Measurements from ENCODE around the gene GCG. TPM values are rescaled to one million over a fixed set of nuclear protein-coding genes. Genes with fewer than 3 reads are reported as not detected.
A peak's percentile ranks its signal among the peaks of the same experiment; 100 is the strongest.

Gene GCG
- total RNA-seq, 1 experiment from 2014 or later, result not detected

DNA sequence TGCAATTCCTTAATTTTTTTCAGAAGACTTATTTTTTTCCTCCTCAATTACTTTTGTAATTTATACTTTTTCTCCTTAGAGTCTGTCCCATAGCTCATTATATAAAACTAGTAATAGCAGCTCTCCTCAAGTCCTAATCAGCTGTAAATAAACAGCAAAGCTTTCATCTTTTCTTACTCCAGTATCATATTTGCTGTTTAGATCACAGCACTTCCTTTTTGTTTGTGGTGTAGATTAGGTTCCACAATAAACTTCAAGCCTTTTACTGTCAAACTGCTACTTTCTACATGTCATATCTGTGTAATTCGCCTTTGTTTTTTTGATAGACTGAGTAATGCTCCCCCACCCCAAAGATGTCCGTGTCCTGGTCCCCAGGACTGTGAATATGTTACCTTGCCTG, 25.5 kb downstream of the GCG start:
- Mint-ChIP-seq H3K9me3 (ENCODE audit: unreplicated experiment) (no peaks in the 10 kb centered on the region), H3K4me1 (ENCODE audit: insufficient read depth, unreplicated experiment) (no peaks in the 10 kb centered on the region), H3K27ac (ENCODE audit: low read depth, unreplicated experiment) (peak overlapping the region; percentile 49), H3K27me3 (ENCODE audit: insufficient read depth, unreplicated experiment) (peaks cover 47% of the 10 kb centered on the region), H3K36me3 (ENCODE audit: insufficient read depth, unreplicated experiment) (no peaks in the 10 kb centered on the region), H3K4me3 (ENCODE audit: unreplicated experiment) (no peak overlapping the region)
- DNase-seq (ENCODE audit: unreplicated experiment), result no peak
- ChIA-PET POLR2A (interaction anchor here (0.8 to 1.1 kb wide), 3 partner anchors 14 to 174 kb away, joined by 3 to 4 read pairs (median 3); no protein-coding TSS in a partner anchor), CTCF (interaction anchor here (0.7 to 5.0 kb wide), 13 partner anchors 14 to 539 kb away, joined by 3 to 51 read pairs (median 4); no protein-coding TSS in a partner anchor)
- BruUV-seq (replicated peaks), result no TSS peak
- intact Hi-C loops (cut with micrococcal nuclease), result no loop called here
- no peak for TF ChIP-seq CTCF (IDR thresholded peaks at IDR 0.05; ENCODE audit: unreplicated experiment)

- Mint-ChIP-seq H3K4me1 (ENCODE audit: insufficient read depth, unreplicated experiment) (no peaks in the 10 kb centered on the region), H3K4me3 (ENCODE audit: unreplicated experiment) (no peak overlapping the region), H3K27me3 (ENCODE audit: insufficient read depth, unreplicated experiment) (peaks cover 47% of the 10 kb centered on the region), H3K9me3 (ENCODE audit: unreplicated experiment) (no peaks in the 10 kb centered on the region), H3K36me3 (ENCODE audit: insufficient read depth, unreplicated experiment) (no peaks in the 10 kb centered on the region), H3K27ac (ENCODE audit: low read depth, unreplicated experiment) (no peak overlapping the region)
- intact Hi-C loops (cut with micrococcal nuclease), result no loop called here
- ChIA-PET POLR2A (interaction anchor here (0.8 to 1.7 kb wide), 4 partner anchors 13 to 173 kb away, joined by 3 to 5 read pairs (median 4); no protein-coding TSS in a partner anchor), CTCF (interaction anchor here (0.6 to 5.0 kb wide), 14 partner anchors 27 to 903 kb away, joined by 3 to 51 read pairs (median 4); no protein-coding TSS in a partner anchor)
- no TSS peak for BruUV-seq (replicated peaks)
- no peak for DNase-seq (ENCODE audit: unreplicated experiment)
- no peak for TF ChIP-seq CTCF (IDR thresholded peaks at IDR 0.05; ENCODE audit: unreplicated experiment)
Observed at GRCh38 chr2:162126111-162126519, 25.9 kb downstream of the GCG start.

- no peak for DNase-seq (ENCODE audit: unreplicated experiment)
- Mint-ChIP-seq H3K27ac (ENCODE audit: low read depth, unreplicated experiment) (no peak overlapping the region), H3K4me3 (ENCODE audit: unreplicated experiment) (no peak overlapping the region), H3K9me3 (ENCODE audit: unreplicated experiment) (no peaks in the 10 kb centered on the region), H3K27me3 (ENCODE audit: insufficient read depth, unreplicated experiment) (peaks cover 38% of the 10 kb centered on the region), H3K36me3 (ENCODE audit: insufficient read depth, unreplicated experiment) (no peaks in the 10 kb centered on the region), H3K4me1 (ENCODE audit: insufficient read depth, unreplicated experiment) (no peaks in the 10 kb centered on the region)
- ChIA-PET CTCF (interaction anchor here (0.5 to 5.0 kb wide), 37 partner anchors 8 to 902 kb away, joined by 3 to 51 read pairs (median 4); no protein-coding TSS in a partner anchor), POLR2A (interaction anchor here (0.6 to 1.7 kb wide), 3 partner anchors 129 to 177 kb away, joined by 5 read pairs; no protein-coding TSS in a partner anchor)
- no peak for TF ChIP-seq CTCF (IDR thresholded peaks at IDR 0.05; ENCODE audit: unreplicated experiment)
- BruUV-seq (replicated peaks), result no TSS peak
- intact Hi-C loops (cut with micrococcal nuclease), result no loop called here
Observed at GRCh38 chr2:162125138-162125537, 26.9 kb downstream of the GCG start.

- DNase-seq (ENCODE audit: unreplicated experiment), result peak; percentile 71
- Mint-ChIP-seq H3K36me3 (ENCODE audit: insufficient read depth, unreplicated experiment) (no peaks in the 10 kb centered on the region), H3K9me3 (ENCODE audit: unreplicated experiment) (no peaks in the 10 kb centered on the region), H3K27ac (ENCODE audit: low read depth, unreplicated experiment) (no peak overlapping the region), H3K27me3 (ENCODE audit: insufficient read depth, unreplicated experiment) (peaks cover 27% of the 10 kb centered on the region), H3K4me1 (ENCODE audit: insufficient read depth, unreplicated experiment) (no peaks in the 10 kb centered on the region), H3K4me3 (ENCODE audit: unreplicated experiment) (no peak overlapping the region)
- intact Hi-C loops (cut with micrococcal nuclease), result loop anchor here (1.0 to 5.0 kb wide), 4 partner anchors 97 to 538 kb away; no protein-coding TSS in a partner anchor
- peak; percentile 49 for TF ChIP-seq CTCF (IDR thresholded peaks at IDR 0.05; ENCODE audit: unreplicated experiment)
- ChIA-PET CTCF (interaction anchor here (0.6 to 5.0 kb wide), 34 partner anchors 9 to 874 kb away, joined by 3 to 51 read pairs (median 4); no protein-coding TSS in a partner anchor), POLR2A (interaction anchor here (1.7 kb wide), 1 partner anchor 134 kb away, joined by 5 read pairs; no protein-coding TSS in a partner anchor)
- BruUV-seq (replicated peaks), result no TSS peak
Observed at GRCh38 chr2:162123806-162124758, 28.0 kb downstream of the GCG start.

Data from MCF 10A (cell line).